Activated naive CD8-positive, alpha-beta T cell treated with anti-CD3 and anti-CD28 coated beads, Interleukin-2, amount 10 ng/mL, durations not matched to agents 7 days and 5 days (primary cell): ENCODE results near the gene SORCS1. TPM values are rescaled to one million over a fixed set of nuclear protein-coding genes. Genes with fewer than 3 reads are reported as not detected.

Experiments used
- ATAC-seq: fragments of 150-1000 bp; cut with Tn5 transposase; one replicate; pipeline ENCODE4 v1.10.0; 2021; ENCODE audit warnings: low read depth, moderate library complexity
- POLR2A ChIA-PET: fragments of 350-600 bp; sonication (Branson Sonifier 250); formaldehyde crosslinking; loops from one replicate; lab custom pipeline; 2021; ENCODE audit warnings: antibody characterized with exemption; lab: Charles Lee
- DNase-seq: peaks from one replicate; pipeline ENCODE4 v3.0.0; 2021
- H3K27ac Mint-ChIP-seq: one replicate; pipeline ENCODE4 v1.8.0; 2022; ENCODE audit warnings: mild to moderate bottlenecking, mixed read lengths
- H3K27me3 Mint-ChIP-seq: one replicate; pipeline ENCODE4 v1.8.0; 2022; ENCODE audit warnings: mild to moderate bottlenecking, moderate library complexity, mixed read lengths
- H3K36me3 Mint-ChIP-seq: one replicate; pipeline ENCODE4 v1.8.0; 2021; ENCODE audit warnings: mild to moderate bottlenecking, mixed read lengths
- H3K4me1 Mint-ChIP-seq: one replicate; pipeline ENCODE4 v1.8.0; 2021; ENCODE audit warnings: mixed read lengths
- H3K4me3 Mint-ChIP-seq: one replicate; pipeline ENCODE4 v1.8.0; 2022; ENCODE audit warnings: mild to moderate bottlenecking, moderate library complexity, mixed read lengths
- H3K9me3 Mint-ChIP-seq: one replicate; pipeline ENCODE4 v1.8.0; 2021; ENCODE audit warnings: mixed read lengths
- total RNA-seq, 2 experiments: library from RNA; stranded (reverse); gene quantifications; one replicate each; pipeline ENCODE4 v1.2.3, GENCODE V29; 2021

The SORCS1 gene
- total RNA-seq, 2 experiments from 2014 or later = not detected

- POLR2A ChIA-PET = no interaction called here
- Mint-ChIP-seq H3K4me3 (no peak overlapping the region), H3K4me1 (no peaks in the 10 kb centered on the region), H3K36me3 (no peaks in the 10 kb centered on the region), H3K27ac (no peak overlapping the region), H3K9me3 (no peaks in the 10 kb centered on the region), H3K27me3 (no peaks in the 10 kb centered on the region)
- DNase-seq (no peak), ATAC-seq (no peak)
Observed at GRCh38 chr10:106898446-106898845, 266.1 kb downstream of the SORCS1 start.

GRCh38 chr10:106897719-106898118, 266.8 kb downstream of the SORCS1 start:
- no peak for DNase-seq

DNA sequence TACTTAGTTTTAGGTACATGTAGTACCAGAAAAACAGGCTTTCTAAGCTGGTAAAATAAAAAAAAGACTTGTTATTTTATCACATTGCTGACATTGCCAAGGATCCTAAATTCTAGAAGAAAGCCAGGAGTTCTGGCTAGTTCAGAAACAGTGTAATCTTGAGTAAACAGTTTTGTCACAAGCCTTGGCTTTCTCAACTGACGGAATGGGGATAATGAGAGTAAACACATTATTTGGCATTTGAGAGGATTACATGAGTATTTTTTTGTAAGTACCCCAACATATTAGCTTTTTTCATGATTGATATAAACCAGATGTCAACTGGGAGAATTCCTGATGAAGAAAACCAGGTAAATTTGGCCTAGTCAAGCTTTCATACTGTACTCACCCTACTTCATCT, 269.8 kb downstream of the SORCS1 start:
- Mint-ChIP-seq H3K36me3 (no peaks in the 10 kb centered on the region), H3K27ac (no peak overlapping the region), H3K9me3 (no peaks in the 10 kb centered on the region), H3K4me1 (no peaks in the 10 kb centered on the region), H3K4me3 (no peak overlapping the region), H3K27me3 (no peaks in the 10 kb centered on the region)
- POLR2A ChIA-PET = no interaction called here
- ATAC-seq = no peak
- no peak for DNase-seq

More at GRCh38 chr10:106897719-106898118, 266.8 kb downstream of the SORCS1 start:
- Mint-ChIP-seq H3K4me3 (no peak overlapping the region), H3K36me3 (no peaks in the 10 kb centered on the region), H3K4me1 (no peaks in the 10 kb centered on the region), H3K27me3 (no peaks in the 10 kb centered on the region), H3K9me3 (no peaks in the 10 kb centered on the region), H3K27ac (no peak overlapping the region)
- POLR2A ChIA-PET = no interaction called here
- no peak for ATAC-seq

GRCh38 chr10:106877574-106877973, 286.9 kb downstream of the SORCS1 start:
- no peaks in the 10 kb centered on the region for H3K36me3 Mint-ChIP-seq
- H3K4me3 Mint-ChIP-seq = no peak overlapping the region
- H3K9me3 Mint-ChIP-seq = peaks cover 4% of the 10 kb centered on the region
- no peak for ATAC-seq
- H3K4me1 Mint-ChIP-seq = no peaks in the 10 kb centered on the region
- no peaks in the 10 kb centered on the region for H3K27me3 Mint-ChIP-seq
- no peak overlapping the region for H3K27ac Mint-ChIP-seq
- POLR2A ChIA-PET = no interaction called here
- DNase-seq = no peak

DNA sequence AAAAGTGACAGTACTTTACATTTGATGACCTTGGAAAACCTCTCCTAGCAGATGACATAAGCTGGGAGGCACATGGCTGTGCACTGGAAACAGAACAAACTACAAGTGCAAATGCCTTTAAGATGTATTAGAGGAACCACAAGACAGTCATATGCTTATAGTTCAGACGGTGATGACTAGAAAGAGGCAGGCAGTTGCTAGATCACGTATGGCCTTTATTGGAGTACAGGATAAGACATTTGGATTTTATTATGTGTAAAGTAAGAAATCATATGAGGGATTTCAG, 290.0 kb downstream of the SORCS1 start:
- no peak for ATAC-seq
- H3K4me3 Mint-ChIP-seq = no peak overlapping the region
- POLR2A ChIA-PET = no interaction called here
- H3K36me3 Mint-ChIP-seq = no peaks in the 10 kb centered on the region
- H3K9me3 Mint-ChIP-seq = peaks cover 3% of the 10 kb centered on the region
- no peak overlapping the region for H3K27ac Mint-ChIP-seq
- no peaks in the 10 kb centered on the region for H3K27me3 Mint-ChIP-seq
- DNase-seq = no peak
- no peaks in the 10 kb centered on the region for H3K4me1 Mint-ChIP-seq

DNA sequence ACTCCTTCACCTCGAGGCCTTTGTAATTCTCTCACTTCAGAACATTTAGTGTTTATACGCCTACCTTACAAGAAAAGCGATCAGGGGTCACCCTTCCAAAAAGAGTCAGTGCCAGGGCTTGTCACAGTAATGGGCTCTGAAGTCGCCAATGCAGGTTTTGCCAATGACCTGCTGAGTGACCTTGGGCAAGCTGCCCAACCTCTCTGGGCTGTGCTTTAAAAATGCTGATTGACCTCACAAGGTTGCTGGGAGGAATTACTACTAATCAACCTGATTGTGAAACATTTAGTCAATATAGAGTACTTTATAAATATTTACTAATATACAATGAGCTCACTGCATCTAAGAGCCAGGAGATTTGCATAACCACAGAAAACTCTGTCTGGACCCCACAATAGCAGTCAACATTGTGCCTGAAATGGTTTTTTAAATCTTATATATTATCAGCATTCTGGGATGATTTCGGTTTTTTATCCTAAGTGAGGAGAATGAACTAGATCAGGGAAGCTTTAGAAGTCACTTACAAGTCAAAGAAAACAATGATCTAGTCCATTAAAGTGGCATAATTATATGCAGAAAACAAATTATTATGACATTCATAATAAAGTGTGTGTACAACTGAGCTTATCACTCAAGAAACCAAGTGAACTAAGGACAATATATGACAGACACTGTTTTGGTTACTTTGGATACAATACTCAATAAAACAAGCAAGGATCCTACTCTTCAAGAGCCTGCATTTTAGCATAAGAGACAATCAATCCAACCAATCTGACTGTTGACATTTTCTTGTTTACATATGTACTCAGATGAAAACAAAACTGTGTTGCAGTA, 290.5 kb downstream of the SORCS1 start:
- no peak for DNase-seq
- Mint-ChIP-seq H3K4me3 (no peak overlapping the region), H3K27ac (no peak overlapping the region), H3K9me3 (peaks cover 1% of the 10 kb centered on the region), H3K4me1 (no peaks in the 10 kb centered on the region), H3K36me3 (no peaks in the 10 kb centered on the region), H3K27me3 (no peaks in the 10 kb centered on the region)
- no peak for ATAC-seq
- POLR2A ChIA-PET = no interaction called here

DNA sequence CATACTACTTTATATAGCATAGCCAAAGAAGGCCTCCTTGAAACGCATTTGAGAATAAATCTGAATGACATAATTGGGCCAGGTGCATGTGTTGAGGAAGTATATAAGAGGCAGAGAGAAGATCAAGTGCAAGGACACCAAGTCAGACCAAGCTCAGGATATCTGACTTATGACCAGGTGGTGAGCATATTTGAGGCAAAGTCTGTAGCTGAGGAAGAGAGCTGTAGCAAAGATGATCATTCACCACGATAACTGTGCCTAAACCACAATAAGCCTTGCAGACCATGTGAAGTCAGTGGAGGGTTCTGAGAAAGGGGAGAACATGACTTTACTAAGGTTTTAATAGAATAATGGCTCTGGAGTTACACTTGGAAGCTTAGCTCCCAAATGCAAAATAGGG, 292.3 kb downstream of the SORCS1 start:
- ATAC-seq (no peak), DNase-seq (no peak)
- Mint-ChIP-seq H3K9me3 (peaks cover 1% of the 10 kb centered on the region), H3K4me3 (no peak overlapping the region), H3K4me1 (no peaks in the 10 kb centered on the region), H3K27ac (no peak overlapping the region), H3K36me3 (no peaks in the 10 kb centered on the region), H3K27me3 (no peaks in the 10 kb centered on the region)
- POLR2A ChIA-PET = no interaction called here

- ATAC-seq = no peak
- POLR2A ChIA-PET = no interaction called here
- DNase-seq = no peak
- Mint-ChIP-seq H3K4me3 (no peak overlapping the region), H3K27ac (no peak overlapping the region), H3K27me3 (no peaks in the 10 kb centered on the region), H3K4me1 (no peaks in the 10 kb centered on the region), H3K9me3 (peaks cover 8% of the 10 kb centered on the region), H3K36me3 (no peaks in the 10 kb centered on the region)
Observed at GRCh38 chr10:106866244-106866845, 298.2 kb downstream of the SORCS1 start.

GRCh38 chr10:106864031-106864430, 300.5 kb downstream of the SORCS1 start:
- H3K4me3 Mint-ChIP-seq = no peak overlapping the region
- DNase-seq = no peak
- H3K4me1 Mint-ChIP-seq = no peaks in the 10 kb centered on the region
- H3K27me3 Mint-ChIP-seq = no peaks in the 10 kb centered on the region
- no peaks in the 10 kb centered on the region for H3K36me3 Mint-ChIP-seq
- POLR2A ChIA-PET = no interaction called here
- no peak for ATAC-seq
- H3K27ac Mint-ChIP-seq = no peak overlapping the region
- H3K9me3 Mint-ChIP-seq = peaks cover 8% of the 10 kb centered on the region

DNA sequence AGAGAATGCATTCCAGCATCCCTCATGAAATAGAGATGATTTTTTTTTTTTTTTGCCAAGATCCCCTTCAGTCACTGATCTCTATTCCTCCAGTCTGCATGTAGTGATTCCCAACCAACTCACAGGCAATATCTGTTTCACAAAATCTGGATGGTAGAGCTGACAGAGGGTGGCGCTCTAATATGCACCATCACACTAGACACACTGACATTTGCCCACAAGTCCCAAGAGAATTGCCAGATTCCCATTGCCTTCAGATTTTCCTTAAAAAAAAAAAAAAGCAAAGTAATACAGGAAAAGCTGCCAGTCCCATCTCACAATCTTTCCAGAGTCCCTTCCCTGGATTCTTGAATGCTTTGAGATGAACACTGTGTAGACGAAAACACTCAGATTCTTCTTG, 301.0 kb downstream of the SORCS1 start:
- H3K27me3 Mint-ChIP-seq = no peaks in the 10 kb centered on the region
- H3K9me3 Mint-ChIP-seq = peaks cover 8% of the 10 kb centered on the region
- ATAC-seq (no peak), DNase-seq (no peak)
- no peaks in the 10 kb centered on the region for H3K4me1 Mint-ChIP-seq
- no peaks in the 10 kb centered on the region for H3K36me3 Mint-ChIP-seq
- no peak overlapping the region for H3K4me3 Mint-ChIP-seq
- POLR2A ChIA-PET = no interaction called here
- H3K27ac Mint-ChIP-seq = no peak overlapping the region

DNA sequence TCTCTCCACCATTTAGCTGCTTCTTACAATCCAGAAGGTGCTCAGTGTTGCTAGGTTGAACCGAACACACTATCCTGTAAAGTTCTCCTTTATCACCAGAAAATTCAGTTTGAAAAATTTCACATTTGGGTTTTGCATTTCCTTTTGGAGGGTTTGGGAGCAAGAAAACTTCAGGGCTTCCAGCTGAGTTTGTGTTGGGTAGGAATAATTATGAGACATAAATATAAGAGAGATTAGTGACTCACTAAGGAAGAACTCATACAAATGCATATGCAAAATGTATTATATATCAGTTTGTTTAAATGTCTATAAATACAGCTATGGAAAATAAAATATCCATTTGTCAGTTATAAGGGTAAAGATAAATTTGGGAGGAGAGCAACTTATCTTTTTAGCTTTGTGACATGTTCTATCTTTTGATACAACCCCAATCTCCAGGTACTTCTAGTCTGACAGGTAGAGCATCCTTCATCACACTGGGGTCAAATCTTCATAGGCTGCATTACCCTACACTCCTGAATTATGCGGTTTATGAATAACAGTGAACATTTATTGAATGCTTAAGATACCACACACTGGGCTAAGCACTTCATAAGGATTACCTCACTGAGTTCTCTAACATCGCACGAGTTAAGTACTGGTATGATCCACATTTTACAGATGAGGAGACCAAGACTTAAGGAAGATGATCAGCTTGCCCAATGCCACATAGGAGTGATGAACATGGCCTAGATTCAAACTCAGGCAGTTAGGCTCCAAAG, 304.4 kb downstream of the SORCS1 start:
- DNase-seq (no peak), ATAC-seq (no peak)
- H3K27me3 Mint-ChIP-seq = no peaks in the 10 kb centered on the region
- H3K36me3 Mint-ChIP-seq = no peaks in the 10 kb centered on the region
- H3K27ac Mint-ChIP-seq = no peak overlapping the region
- no peak overlapping the region for H3K4me3 Mint-ChIP-seq
- POLR2A ChIA-PET = no interaction called here
- no peaks in the 10 kb centered on the region for H3K4me1 Mint-ChIP-seq
- H3K9me3 Mint-ChIP-seq = peaks cover 1% of the 10 kb centered on the region

DNA sequence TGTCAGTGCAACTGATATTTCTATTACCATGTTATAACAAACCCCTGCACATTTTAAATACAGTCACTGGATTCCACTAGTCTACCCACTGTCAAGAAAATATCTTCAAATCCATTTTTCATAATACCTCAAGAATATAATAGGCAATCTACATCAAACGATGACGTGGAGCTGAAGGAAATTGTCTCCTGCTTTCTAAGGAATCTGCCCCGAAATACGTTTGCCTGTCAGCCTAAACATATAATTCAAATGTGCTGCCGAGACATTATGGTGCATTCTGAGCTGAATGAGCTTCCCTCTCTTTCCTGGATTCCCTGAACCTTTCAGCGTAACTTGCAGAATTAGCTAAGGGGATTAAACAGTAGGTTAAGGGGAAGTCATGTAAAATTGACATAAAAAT, 306.8 kb downstream of the SORCS1 start:
- Mint-ChIP-seq H3K27me3 (no peaks in the 10 kb centered on the region), H3K27ac (no peak overlapping the region), H3K36me3 (no peaks in the 10 kb centered on the region), H3K4me3 (no peak overlapping the region), H3K9me3 (peaks cover 3% of the 10 kb centered on the region), H3K4me1 (no peaks in the 10 kb centered on the region)
- ATAC-seq (no peak), DNase-seq (no peak)
- POLR2A ChIA-PET = no interaction called here

GRCh38 chr10:106857213-106857612, 307.3 kb downstream of the SORCS1 start:
- ATAC-seq (no peak), DNase-seq (no peak)
- Mint-ChIP-seq H3K4me3 (no peak overlapping the region), H3K4me1 (no peaks in the 10 kb centered on the region), H3K9me3 (peaks cover 5% of the 10 kb centered on the region), H3K27me3 (no peaks in the 10 kb centered on the region), H3K27ac (no peak overlapping the region), H3K36me3 (no peaks in the 10 kb centered on the region)
- POLR2A ChIA-PET = no interaction called here
